ENCODE results near the gene RASIP1.
"Not testable (repeated sequence)": the region's sequence is repeated elsewhere in the genome, so short reads cannot be mapped to it uniquely, and the experiment has no call there.

The RASIP1 gene

GRCh38 chr19:48680436-48681126 lies 59.8 kb downstream of the RASIP1 start:
- H4K20me1 ChIP-seq (ENCODE audit: insufficient read depth, low read length), result no peaks in the 10 kb centered on the region; the same call in 1 of the 2 replicates
- DNase-seq (no peak), ATAC-seq (ENCODE audit: insufficient read depth, low read depth) (no peak)
- H3K27me3 ChIP-seq (ENCODE audit: insufficient read depth, low read length, poor library complexity), result no peaks in the 10 kb centered on the region
- peaks cover 2% of the 10 kb centered on the region for H3K4me1 ChIP-seq (ENCODE audit: insufficient read depth, low read length)
- no peaks in the 10 kb centered on the region for H3K36me3 ChIP-seq (ENCODE audit: insufficient read depth, low read length)
- TF ChIP-seq CTCF (IDR thresholded peaks at IDR 0.05; ENCODE audit: borderline replicate concordance, extremely low read depth, low read length, poor library complexity, severe bottlenecking) (no peak), EZH2 (IDR thresholded peaks at IDR 0.05; ENCODE audit: borderline replicate concordance, low read depth, low read length, severe bottlenecking) (no peak)
- H3K9ac ChIP-seq (ENCODE audit: low read depth, low read length), result no peak overlapping the region
- no peaks in the 10 kb centered on the region for H3K9me3 ChIP-seq (ENCODE audit: insufficient read depth, low read length, severe bottlenecking)
- no peak overlapping the region for H3K4me3 ChIP-seq (ENCODE audit: low read depth in 1 of 2, low read length in 2 of 2)
- H3K4me2 ChIP-seq (ENCODE audit: insufficient read depth, low read length), result no peak overlapping the region
- no peak overlapping the region; the same call in 1 of the 2 replicates for H3K27ac ChIP-seq (ENCODE audit: low read length)
- no peaks in the 10 kb centered on the region for H3K79me2 ChIP-seq (ENCODE audit: insufficient read depth, low read length)
- H2AFZ ChIP-seq (ENCODE audit: low read depth, low read length), result no peak overlapping the region

- not testable (repeated sequence) for H3K9ac ChIP-seq (ENCODE audit: low read depth, low read length); DNase-seq; H3K4me1 ChIP-seq (ENCODE audit: insufficient read depth, low read length); H3K27me3 ChIP-seq (ENCODE audit: insufficient read depth, low read length, poor library complexity); ATAC-seq (ENCODE audit: insufficient read depth, low read depth); H3K36me3 ChIP-seq (ENCODE audit: insufficient read depth, low read length); H3K4me2 ChIP-seq (ENCODE audit: insufficient read depth, low read length); H3K79me2 ChIP-seq (ENCODE audit: insufficient read depth, low read length); H3K27ac ChIP-seq (ENCODE audit: low read length); H2AFZ ChIP-seq (ENCODE audit: low read depth, low read length); H3K4me3 ChIP-seq (ENCODE audit: low read depth in 1 of 2, low read length in 2 of 2); H4K20me1 ChIP-seq (ENCODE audit: insufficient read depth, low read length); H3K9me3 ChIP-seq (ENCODE audit: insufficient read depth, low read length, severe bottlenecking)
Observed at GRCh38 chr19:48680006-48680405, 60.4 kb downstream of the RASIP1 start.

GRCh38 chr19:48678201-48678600 lies 62.2 kb downstream of the RASIP1 start:
- Histone ChIP-seq H4K20me1 (ENCODE audit: insufficient read depth, low read length) (no peaks in the 10 kb centered on the region; the same call in 1 of the 2 replicates), H3K36me3 (ENCODE audit: insufficient read depth, low read length) (no peaks in the 10 kb centered on the region), H3K27me3 (ENCODE audit: insufficient read depth, low read length, poor library complexity) (no peaks in the 10 kb centered on the region), H3K4me3 (ENCODE audit: low read depth in 1 of 2, low read length in 2 of 2) (no peak overlapping the region), H3K9ac (ENCODE audit: low read depth, low read length) (no peak overlapping the region), H3K4me1 (ENCODE audit: insufficient read depth, low read length) (peaks cover 10% of the 10 kb centered on the region), H3K9me3 (ENCODE audit: insufficient read depth, low read length, severe bottlenecking) (no peaks in the 10 kb centered on the region), H3K4me2 (ENCODE audit: insufficient read depth, low read length) (no peak overlapping the region), H3K79me2 (ENCODE audit: insufficient read depth, low read length) (no peaks in the 10 kb centered on the region), H2AFZ (ENCODE audit: low read depth, low read length) (no peak overlapping the region), H3K27ac (ENCODE audit: low read length) (no peak overlapping the region)
- ATAC-seq (ENCODE audit: insufficient read depth, low read depth) (no peak), DNase-seq (no peak)
- no peak for TF ChIP-seq CTCF (IDR thresholded peaks at IDR 0.05; ENCODE audit: borderline replicate concordance, extremely low read depth, low read length, poor library complexity, severe bottlenecking)
- TF ChIP-seq EZH2 (IDR thresholded peaks at IDR 0.05; ENCODE audit: borderline replicate concordance, low read depth, low read length, severe bottlenecking), result no peak

GRCh38 chr19:48676887-48677286 lies 63.5 kb downstream of the RASIP1 start:
- H2AFZ ChIP-seq (ENCODE audit: low read depth, low read length), result no peak overlapping the region
- no peak for DNase-seq

More at GRCh38 chr19:48676887-48677286, 63.5 kb downstream of the RASIP1 start:
- Histone ChIP-seq H4K20me1 (ENCODE audit: insufficient read depth, low read length) (no peaks in the 10 kb centered on the region; the same call in 1 of the 2 replicates), H3K27ac (ENCODE audit: low read length) (no peak overlapping the region), H3K79me2 (ENCODE audit: insufficient read depth, low read length) (no peaks in the 10 kb centered on the region), H3K9me3 (ENCODE audit: insufficient read depth, low read length, severe bottlenecking) (no peaks in the 10 kb centered on the region), H3K4me2 (ENCODE audit: insufficient read depth, low read length) (no peak overlapping the region), H3K4me3 (ENCODE audit: low read depth in 1 of 2, low read length in 2 of 2) (no peak overlapping the region), H3K9ac (ENCODE audit: low read depth, low read length) (no peak overlapping the region), H3K36me3 (ENCODE audit: insufficient read depth, low read length) (no peaks in the 10 kb centered on the region), H3K4me1 (ENCODE audit: insufficient read depth, low read length) (peaks cover 10% of the 10 kb centered on the region), H3K27me3 (ENCODE audit: insufficient read depth, low read length, poor library complexity) (no peaks in the 10 kb centered on the region)
- TF ChIP-seq EZH2 (IDR thresholded peaks at IDR 0.05; ENCODE audit: borderline replicate concordance, low read depth, low read length, severe bottlenecking), result no peak
- no peak for TF ChIP-seq CTCF (IDR thresholded peaks at IDR 0.05; ENCODE audit: borderline replicate concordance, extremely low read depth, low read length, poor library complexity, severe bottlenecking)
- ATAC-seq (ENCODE audit: insufficient read depth, low read depth), result no peak
